Body of pancreas (tissue), 4 donors: ENCODE data around the gene DENND1C.

Experiments used
- POLR2A ChIP-seq, 3 donors: fragments of 450-650 bp; IDR thresholded peaks; one replicate each; pipeline ENCODE4 v1.6.1; 2016; ENCODE audit warnings: antibody characterized with exemption in 3 of 3, mild to moderate bottlenecking in 2 of 3
- TF ChIP-seq, protein P1 (sequence below), 7 experiments: fragments of 450-650 bp in 4 of 7; fragments of 200-600 bp in 3 of 7; sonication (generic) in 3 of 7; IDR thresholded peaks; one replicate each; pipeline ENCODE4 v1.5.1; 2016 to 2019; ENCODE audit warnings: antibody characterized with exemption in 7 of 7

- TF ChIP-seq, protein P1, sequence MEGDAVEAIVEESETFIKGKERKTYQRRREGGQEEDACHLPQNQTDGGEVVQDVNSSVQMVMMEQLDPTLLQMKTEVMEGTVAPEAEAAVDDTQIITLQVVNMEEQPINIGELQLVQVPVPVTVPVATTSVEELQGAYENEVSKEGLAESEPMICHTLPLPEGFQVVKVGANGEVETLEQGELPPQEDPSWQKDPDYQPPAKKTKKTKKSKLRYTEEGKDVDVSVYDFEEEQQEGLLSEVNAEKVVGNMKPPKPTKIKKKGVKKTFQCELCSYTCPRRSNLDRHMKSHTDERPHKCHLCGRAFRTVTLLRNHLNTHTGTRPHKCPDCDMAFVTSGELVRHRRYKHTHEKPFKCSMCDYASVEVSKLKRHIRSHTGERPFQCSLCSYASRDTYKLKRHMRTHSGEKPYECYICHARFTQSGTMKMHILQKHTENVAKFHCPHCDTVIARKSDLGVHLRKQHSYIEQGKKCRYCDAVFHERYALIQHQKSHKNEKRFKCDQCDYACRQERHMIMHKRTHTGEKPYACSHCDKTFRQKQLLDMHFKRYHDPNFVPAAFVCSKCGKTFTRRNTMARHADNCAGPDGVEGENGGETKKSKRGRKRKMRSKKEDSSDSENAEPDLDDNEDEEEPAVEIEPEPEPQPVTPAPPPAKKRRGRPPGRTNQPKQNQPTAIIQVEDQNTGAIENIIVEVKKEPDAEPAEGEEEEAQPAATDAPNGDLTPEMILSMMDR (IDR thresholded peaks at IDR 0.05) = no peak
- no peak for TF ChIP-seq POLR2A (IDR thresholded peaks at IDR 0.05)
Observed at GRCh38 chr19:6484831-6485230, 3.2 kb upstream of the DENND1C start.
